SK-MEL-5 (cell line): ENCODE measurements around the gene TGFBI. TPM values are rescaled to one million over a fixed set of nuclear protein-coding genes. Genes with fewer than 3 reads are reported as not detected.

Experiments
- DNase-seq: peaks from one replicate; pipeline ENCODE4 v3.0.0-alpha.2; 2016; ENCODE audit warnings: low read depth, low spot score
- in situ Hi-C: cut with HindIII; loops from 2 replicates; pipeline ENCODE4 v1.10.0; 2016; ENCODE audit warnings: low sequenced_read_pairs, high pct_unique_total_duplicates, low pct_unique_long_range_greater_than_20kb
- polyA plus RNA-seq, 2 experiments: library from polyadenylated mRNA; depleted of rRNA; stranded (reverse); fragments of >200 nt; gene quantifications; 2 replicates each; pipeline ENCODE4 v1.2.3, GENCODE V29; 2015
- total RNA-seq: library from RNA; depleted of rRNA; stranded (reverse); fragments of >200 nt; shearing (Covaris generic); gene quantifications from 2 replicates; pipeline ENCODE4 v1.2.3, GENCODE V29; 2014; rRNA removed

Gene TGFBI
- total RNA-seq = 304 and 330 TPM in 2 replicates
- 610 and 786 TPM in 2 replicates for polyA plus RNA-seq (2015; cell fraction: cytosol; rRNA removed)
- 566 and 641 TPM in 2 replicates for polyA plus RNA-seq (2015; cell fraction: nucleus; rRNA removed)

- no peak for DNase-seq
- in situ Hi-C loops = loop anchor here (10.0 kb wide), 1 partner anchor 54 kb away; no protein-coding TSS in a partner anchor
Measured at GRCh38 chr5:136028782-136029742, at the start of gene TGFBI. TSS of gene TGFBI (plus strand) at chr5:136028988. CDS start at chr5:136029056, 68 bp downstream.

GRCh38 chr5:135978993-135979392 lies 49.8 kb upstream of the TGFBI start:
- DNase-seq = no peak
- in situ Hi-C loops = loop anchor here (10.0 kb wide), 1 partner anchor 46 kb away; the partner anchor contains the start of gene TGFBI

- DNase-seq = no peak
- in situ Hi-C loops = loop anchor here (10.0 kb wide), 1 partner anchor 45 kb away; the partner anchor contains the start of gene TGFBI
Measured at GRCh38 chr5:135979510-135979909, 49.3 kb upstream of the TGFBI start.

GRCh38 chr5:135980620-135981019 lies 48.2 kb upstream of the TGFBI start:
- in situ Hi-C loops = no loop called here
- no peak for DNase-seq

- in situ Hi-C loops = no loop called here
- no peak for DNase-seq
Measured at GRCh38 chr5:135985951-135986350, 42.8 kb upstream of the TGFBI start.

- no peak for DNase-seq
- in situ Hi-C loops = no loop called here
Measured at GRCh38 chr5:135986401-135986800, 42.4 kb upstream of the TGFBI start.

- in situ Hi-C loops = no loop called here
- DNase-seq = no peak
Measured at GRCh38 chr5:135986891-135987401, 41.8 kb upstream of the TGFBI start.

GRCh38 chr5:135988546-135988945 lies 40.2 kb upstream of the TGFBI start:
- in situ Hi-C loops = no loop called here
- DNase-seq = no peak

GRCh38 chr5:135989686-135990085 lies 39.1 kb upstream of the TGFBI start:
- no peak for DNase-seq
- in situ Hi-C loops = no loop called here

- DNase-seq = no peak
- in situ Hi-C loops = no loop called here
Measured at GRCh38 chr5:135990528-135991255, 38.1 kb upstream of the TGFBI start.

GRCh38 chr5:135991429-135991828 lies 37.4 kb upstream of the TGFBI start:
- DNase-seq = no peak
- in situ Hi-C loops = no loop called here

GRCh38 chr5:135993335-135993879 lies 35.4 kb upstream of the TGFBI start:
- in situ Hi-C loops = no loop called here
- no peak for DNase-seq

GRCh38 chr5:135993880-135994636 lies 34.7 kb upstream of the TGFBI start:
- DNase-seq = peak; percentile 97
- in situ Hi-C loops = no loop called here

GRCh38 chr5:135995976-135996375 lies 32.8 kb upstream of the TGFBI start:
- in situ Hi-C loops = no loop called here
- no peak for DNase-seq

- in situ Hi-C loops = no loop called here
- no peak for DNase-seq
Measured at GRCh38 chr5:135996611-135997010, 32.2 kb upstream of the TGFBI start.

- in situ Hi-C loops = no loop called here
- DNase-seq = no peak
Measured at GRCh38 chr5:135997673-135998335, 31.0 kb upstream of the TGFBI start.

GRCh38 chr5:135998889-135999288 lies 29.9 kb upstream of the TGFBI start:
- in situ Hi-C loops = no loop called here
- DNase-seq = no peak
